Fibroblast of skin of left biceps (primary cell): Measurements from ENCODE around the gene OR51F1.
"Not testable (repeated sequence)": the region's sequence is repeated elsewhere in the genome, so short reads cannot be mapped to it uniquely, and the experiment has no call there.

Source experiments
- DNase-seq, 2 experiments: peaks; one replicate each; pipeline ENCODE4 v3.0.0-alpha.2; 2013; ENCODE audit warnings: low read depth in 2 of 2

Gene OR51F1

GRCh38 chr11:4769838-4770237 is at the start of gene OR51F1:
TSS of gene OR51F1 (minus strand) at chr11:4769938. CDS start at chr11:4769938, 0 bp downstream.
- DNase-seq: no peak

- no peak for DNase-seq
These were observed 39.5 kb upstream of the OR51F1 start for GRCh38 chr11:4809246-4809645.

- no peak for DNase-seq
These were observed 38.7 kb upstream of the OR51F1 start for GRCh38 chr11:4808476-4808875.

- DNase-seq: no peak
These were observed 34.5 kb upstream of the OR51F1 start, which contains the start of gene OR52R1 for GRCh38 chr11:4804280-4804679. TSS of gene OR52R1 (minus strand) at chr11:4804380. CDS start at chr11:4804380, 0 bp downstream.

- not testable (repeated sequence) for DNase-seq
These were observed 31.6 kb upstream of the OR51F1 start for GRCh38 chr11:4801316-4801715.

GRCh38 chr11:4798427-4799183 is 28.9 kb upstream of the OR51F1 start:
- DNase-seq: no peak

- no peak for DNase-seq
These were observed 27.5 kb upstream of the OR51F1 start for GRCh38 chr11:4797206-4797605.

GRCh38 chr11:4782454-4782853 is 12.7 kb upstream of the OR51F1 start:
- no peak for DNase-seq

GRCh38 chr11:4768094-4768493 is 1.6 kb downstream of the OR51F1 start:
- no peak for DNase-seq

- DNase-seq: no peak
These were observed 3.2 kb downstream of the OR51F1 start for GRCh38 chr11:4766420-4767043.

GRCh38 chr11:4763096-4763495 is 6.6 kb downstream of the OR51F1 start:
- DNase-seq: no peak

- DNase-seq: no peak
These were observed 18.5 kb downstream of the OR51F1 start for GRCh38 chr11:4751201-4751600.

- DNase-seq: no peak
These were observed 21.3 kb downstream of the OR51F1 start for GRCh38 chr11:4748438-4748837.

- no peak for DNase-seq
These were observed 29.0 kb downstream of the OR51F1 start for GRCh38 chr11:4740735-4741134.

- no peak for DNase-seq
These were observed 42.6 kb downstream of the OR51F1 start for GRCh38 chr11:4727171-4727570.

GRCh38 chr11:4722616-4723534 is 46.9 kb downstream of the OR51F1 start:
- not testable (repeated sequence) for DNase-seq
